ENCODE measurements around the gene IL22RA1.

DNA sequence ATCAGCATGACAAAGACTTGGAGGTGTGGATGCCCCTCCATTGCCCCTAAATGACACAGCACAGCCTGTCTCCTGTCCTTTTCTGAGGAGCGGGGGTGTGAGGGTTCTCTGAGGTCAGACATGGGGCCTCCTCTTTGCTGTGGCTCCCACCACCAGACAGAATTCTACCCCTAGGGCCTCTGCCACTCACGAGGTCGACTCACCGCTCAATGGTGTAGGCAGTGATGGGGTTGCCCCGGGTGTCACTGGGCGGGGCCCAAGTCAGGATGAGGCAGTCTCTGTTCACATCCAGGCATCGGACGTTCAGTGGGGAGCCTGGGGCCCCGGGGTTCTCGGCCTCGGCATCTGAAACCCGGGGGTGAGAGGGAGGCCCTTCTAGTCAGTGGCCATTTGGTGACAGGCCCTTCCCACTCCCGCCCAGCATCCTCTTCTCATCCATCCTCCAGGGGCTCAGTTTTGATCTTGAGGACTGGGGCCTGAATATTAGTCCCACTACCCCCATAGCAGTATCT is 50.9 kb downstream of the IL22RA1 start:
- TF ChIP-seq, protein P1, sequence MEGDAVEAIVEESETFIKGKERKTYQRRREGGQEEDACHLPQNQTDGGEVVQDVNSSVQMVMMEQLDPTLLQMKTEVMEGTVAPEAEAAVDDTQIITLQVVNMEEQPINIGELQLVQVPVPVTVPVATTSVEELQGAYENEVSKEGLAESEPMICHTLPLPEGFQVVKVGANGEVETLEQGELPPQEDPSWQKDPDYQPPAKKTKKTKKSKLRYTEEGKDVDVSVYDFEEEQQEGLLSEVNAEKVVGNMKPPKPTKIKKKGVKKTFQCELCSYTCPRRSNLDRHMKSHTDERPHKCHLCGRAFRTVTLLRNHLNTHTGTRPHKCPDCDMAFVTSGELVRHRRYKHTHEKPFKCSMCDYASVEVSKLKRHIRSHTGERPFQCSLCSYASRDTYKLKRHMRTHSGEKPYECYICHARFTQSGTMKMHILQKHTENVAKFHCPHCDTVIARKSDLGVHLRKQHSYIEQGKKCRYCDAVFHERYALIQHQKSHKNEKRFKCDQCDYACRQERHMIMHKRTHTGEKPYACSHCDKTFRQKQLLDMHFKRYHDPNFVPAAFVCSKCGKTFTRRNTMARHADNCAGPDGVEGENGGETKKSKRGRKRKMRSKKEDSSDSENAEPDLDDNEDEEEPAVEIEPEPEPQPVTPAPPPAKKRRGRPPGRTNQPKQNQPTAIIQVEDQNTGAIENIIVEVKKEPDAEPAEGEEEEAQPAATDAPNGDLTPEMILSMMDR (conservative IDR thresholded peaks at IDR 0.05; ENCODE audit: low read length): no peak
- TF ChIP-seq EZH2phosphoT487 (IDR thresholded peaks at IDR 0.05; ENCODE audit: borderline replicate concordance): no peak

Data from Loucy (cell line).